ENCODE data around the gene TADA2B. TPM values are rescaled to one million over a fixed set of nuclear protein-coding genes. Genes with fewer than 3 reads are reported as not detected.

TADA2B gene
- polyA plus RNA-seq, 2 of the 4 experiments (the other 2 are of a cell fraction) = 6.7 to 10.8 TPM

GRCh38 chr4:7058792-7059191 lies 15.6 kb downstream of the TADA2B start:
- POLR2A ChIA-PET = interaction anchor here (1.3 kb wide), 1 partner anchor 9 kb away, joined by 7 read pairs; the partner anchor contains the start of gene GRPEL1
- H3K4me1 ChIP-seq = no peaks in the 10 kb centered on the region
- no peaks in the 10 kb centered on the region for H3K9me3 ChIP-seq
- no peak for TF ChIP-seq KDM1A (IDR thresholded peaks at IDR 0.05; ENCODE audit: low read depth)
- TF ChIP-seq TFCP2L1 (CRISPR knock-in tag; IDR thresholded peaks at IDR 0.05) = no peak
- TF ChIP-seq HMGXB4 (CRISPR knock-in tag; IDR thresholded peaks at IDR 0.05; ENCODE audit: borderline replicate concordance) = no peak
- CTCF ChIA-PET = no interaction called here
- FAIRE-seq (no peak), DNase-seq (ENCODE audit: low read depth in 1 of 2, low spot score in 1 of 2) (no peak), ATAC-seq (no peak)
- WGBS (ENCODE audit: missing lambda C conversion rate) = 94% methylated on average over 3 of the region's 3 CpGs
- no peak overlapping the region for H3K27ac ChIP-seq
- H3K4me3 ChIP-seq = no peak overlapping the region
- no peak overlapping the region for H3K4me2 ChIP-seq

GRCh38 chr4:7059662-7060061 lies 16.5 kb downstream of the TADA2B start:
- 91% methylated on average over 10 of the region's 11 CpGs for WGBS (ENCODE audit: missing lambda C conversion rate)

GRCh38 chr4:7060346-7061150 lies 17.4 kb downstream of the TADA2B start:
- DNase-seq (ENCODE audit: low read depth in 1 of 2, low spot score in 1 of 2) (no peak), FAIRE-seq (no peak), ATAC-seq (no peak)
- no peak for TF ChIP-seq HOXB13 (CRISPR knock-in tag; IDR thresholded peaks at IDR 0.05; ENCODE audit: low read depth)
- TF ChIP-seq ATOH8 (CRISPR knock-in tag; IDR thresholded peaks at IDR 0.05; ENCODE audit: low read depth) = no peak
- TF ChIP-seq ELK1 (IDR thresholded peaks at IDR 0.05; ENCODE audit: low read depth, low read length) = no peak
- TF ChIP-seq TP53 (CRISPR knock-in tag; IDR thresholded peaks at IDR 0.05) = no peak
- no peak for TF ChIP-seq KDM1A (IDR thresholded peaks at IDR 0.05; ENCODE audit: low read depth)
- no peak for TF ChIP-seq KDM5A (IDR thresholded peaks at IDR 0.05)
- no peak for TF ChIP-seq CBX2 (IDR thresholded peaks at IDR 0.05; ENCODE audit: borderline replicate concordance, low read depth)
- TF ChIP-seq NPAS2 (CRISPR knock-in tag; IDR thresholded peaks at IDR 0.05; ENCODE audit: borderline replicate concordance) = no peak
- no peak for TF ChIP-seq FOSL2 (IDR thresholded peaks at IDR 0.05)
- TF ChIP-seq FOSL2 (CRISPR knock-in tag; IDR thresholded peaks at IDR 0.05) = no peak
- TF ChIP-seq RCOR1 (IDR thresholded peaks at IDR 0.05; ENCODE audit: low read depth, low read length) = no peak
- no peak for TF ChIP-seq FOXS1 (CRISPR knock-in tag; IDR thresholded peaks at IDR 0.05)
- TF ChIP-seq POLR2A (IDR thresholded peaks at IDR 0.05; ENCODE audit: low read length) = no peak
- CTCF ChIA-PET = interaction anchor here (0.5 kb wide), 1 partner anchor 347 kb away, joined by 3 read pairs; no protein-coding TSS in a partner anchor
- 92% methylated on average over 20 of the region's 20 CpGs for WGBS (ENCODE audit: missing lambda C conversion rate)
- H3K4me1 ChIP-seq = no peaks in the 10 kb centered on the region
- no peak overlapping the region for H3K27ac ChIP-seq
- no peak overlapping the region for H3K4me2 ChIP-seq
- POLR2A ChIA-PET = no interaction called here
- H3K4me3 ChIP-seq = no peak overlapping the region
- no peaks in the 10 kb centered on the region for H3K9me3 ChIP-seq

More at GRCh38 chr4:7059662-7060061, 16.5 kb downstream of the TADA2B start:
- no peak for ATAC-seq
- Histone ChIP-seq H3K9me3 (no peaks in the 10 kb centered on the region), H3K4me2 (no peak overlapping the region), H3K4me1 (no peaks in the 10 kb centered on the region), H3K27ac (no peak overlapping the region), H3K4me3 (no peak overlapping the region)
- FAIRE-seq = no peak
- no peak for DNase-seq (ENCODE audit: low read depth in 1 of 2, low spot score in 1 of 2)
- TF ChIP-seq CBX2 (IDR thresholded peaks at IDR 0.05; ENCODE audit: borderline replicate concordance, low read depth) (no peak), ZC3H11A (IDR thresholded peaks at IDR 0.05) (no peak), SMC3 (IDR thresholded peaks at IDR 0.05) (no peak), ATOH8 (CRISPR knock-in tag; IDR thresholded peaks at IDR 0.05; ENCODE audit: low read depth) (no peak), CTCF (IDR thresholded peaks at IDR 0.05) (no peak)
- ChIA-PET CTCF (interaction anchor here (0.5 kb wide), 1 partner anchor 348 kb away, joined by 3 read pairs; no protein-coding TSS in a partner anchor), POLR2A (interaction anchor here (1.3 kb wide), 1 partner anchor 8 kb away, joined by 7 read pairs; the partner anchor contains the start of gene GRPEL1)

Measured in A549 (cell line).